NCI-H2196 (cell line): ENCODE results near the gene LTV1.

Experiments used
- DNase-seq: peaks from one replicate; lab custom pipeline; 2025; ENCODE audit not compliant: unreplicated experiment; lab: John Stamatoyannopoulos, UW

Gene LTV1

GRCh38 chr6:143882401-143882930, 39.3 kb downstream of the LTV1 start:
- no peak for DNase-seq

DNA sequence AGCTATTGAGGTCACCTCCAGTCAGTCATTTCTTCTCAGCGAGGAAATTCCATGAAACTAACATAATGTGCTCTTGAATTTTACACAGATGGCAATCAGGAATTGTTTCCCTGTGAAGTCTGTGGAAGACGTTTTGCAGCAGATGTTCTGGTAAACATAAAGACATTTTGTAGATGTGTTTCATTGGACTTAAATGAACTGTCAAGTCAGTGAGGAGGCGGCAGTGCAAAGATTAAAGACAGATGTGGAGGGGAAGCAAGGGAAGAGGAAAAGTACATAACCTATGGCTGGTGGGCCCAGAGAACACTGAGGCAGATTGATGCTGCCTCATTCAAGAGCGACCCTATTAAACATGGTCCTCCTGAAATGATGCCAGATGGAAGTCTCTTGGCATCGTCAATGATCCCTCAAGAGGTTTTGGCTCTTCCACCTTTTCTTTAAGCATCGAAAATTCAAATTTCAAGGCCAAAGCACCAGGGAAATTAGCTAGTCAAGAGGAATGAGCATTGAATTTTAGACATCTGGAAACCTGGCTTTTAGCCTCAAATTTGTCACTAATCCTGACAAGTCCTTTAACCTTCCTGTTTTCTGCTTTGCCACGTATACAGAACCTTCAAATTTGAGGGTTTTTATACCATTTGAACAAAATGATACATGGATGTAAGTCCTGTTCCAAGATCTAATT, 41.2 kb downstream of the LTV1 start:
- no peak for DNase-seq

GRCh38 chr6:143885116-143885515, 42.0 kb downstream of the LTV1 start:
- no peak for DNase-seq

DNA sequence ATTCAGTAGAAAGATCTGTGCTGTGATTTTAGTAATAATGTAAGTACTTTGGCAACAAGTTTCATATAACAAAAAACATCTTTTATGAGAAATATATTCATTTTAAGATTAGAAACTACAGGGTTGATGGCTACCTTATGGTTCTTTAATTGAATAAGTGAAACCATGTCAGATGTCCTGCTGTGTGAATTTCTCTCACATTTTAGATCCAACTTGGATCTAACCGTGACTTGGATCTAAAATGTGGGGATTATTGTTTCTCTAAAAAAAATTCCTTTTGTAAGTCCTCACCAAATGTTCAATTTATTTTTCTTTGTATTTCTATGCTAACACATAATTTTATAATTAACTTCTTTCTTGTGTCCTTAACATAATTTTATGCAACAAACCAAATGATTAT, 51.5 kb downstream of the LTV1 start:
- DNase-seq: no peak

- DNase-seq: no peak
Observed at GRCh38 chr6:143896126-143896860, 53.2 kb downstream of the LTV1 start.

GRCh38 chr6:143900358-143900757, 57.2 kb downstream of the LTV1 start:
- DNase-seq: no peak

DNA sequence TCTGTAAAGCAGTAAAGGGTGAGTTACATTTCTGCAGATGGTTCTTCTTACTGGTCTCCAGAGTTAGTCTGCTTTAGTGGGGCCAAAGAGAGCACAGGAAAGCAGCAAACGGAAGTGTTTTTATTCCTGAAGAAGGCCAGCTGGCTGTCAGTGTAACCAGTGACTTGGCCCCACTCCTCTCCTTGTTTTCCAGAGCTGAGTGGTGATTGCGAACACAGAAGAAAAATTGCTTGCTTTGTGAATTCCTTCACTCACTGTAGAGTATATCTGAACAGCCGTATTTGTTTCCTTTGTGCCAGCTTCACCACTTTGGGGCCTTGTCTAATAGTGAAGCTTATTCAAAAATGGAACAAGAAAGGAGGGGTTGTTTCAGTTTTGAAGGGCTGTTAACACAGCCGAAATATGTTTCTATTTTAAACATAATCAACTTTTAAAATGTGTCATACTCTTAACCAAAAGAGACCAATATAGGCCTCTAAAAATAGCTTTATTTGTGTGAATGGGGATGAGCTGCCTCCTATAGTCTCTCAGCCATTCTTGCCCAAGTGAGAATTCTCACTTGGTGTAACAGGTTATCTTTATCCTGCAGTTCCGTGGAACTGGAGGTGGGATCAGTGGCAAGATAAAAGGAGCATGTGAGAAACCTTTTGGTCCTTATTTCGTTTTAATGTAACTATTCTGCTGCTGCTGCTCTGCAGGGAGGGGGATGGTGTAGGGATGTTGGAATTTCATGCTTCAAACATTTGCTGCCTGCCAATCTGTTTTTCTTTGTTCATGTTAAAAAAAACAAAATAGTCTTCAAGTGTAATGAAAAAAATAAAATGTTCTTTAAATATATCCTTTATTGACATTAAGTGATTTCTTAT, 59.0 kb downstream of the LTV1 start:
- no peak for DNase-seq

DNA sequence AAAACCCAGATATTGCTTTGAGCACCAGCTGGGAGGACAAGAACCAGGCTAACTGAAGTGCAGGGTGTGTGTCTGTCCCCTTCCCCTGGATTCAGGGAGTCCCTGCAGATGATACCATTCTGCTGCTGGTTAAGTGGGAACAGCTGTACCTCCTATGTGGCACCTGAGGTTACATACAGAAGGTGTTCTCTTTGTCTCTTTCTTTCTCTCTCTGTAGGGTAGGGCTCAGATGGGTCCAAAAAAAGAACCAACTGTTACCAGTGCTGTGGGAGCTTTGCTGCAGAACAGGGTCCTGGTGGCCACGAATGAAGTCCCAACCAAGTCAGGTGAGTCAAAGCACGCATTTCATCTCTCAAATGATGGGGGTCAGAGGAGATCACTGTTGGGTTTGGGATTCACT, 59.7 kb downstream of the LTV1 start:
- DNase-seq: no peak

DNA sequence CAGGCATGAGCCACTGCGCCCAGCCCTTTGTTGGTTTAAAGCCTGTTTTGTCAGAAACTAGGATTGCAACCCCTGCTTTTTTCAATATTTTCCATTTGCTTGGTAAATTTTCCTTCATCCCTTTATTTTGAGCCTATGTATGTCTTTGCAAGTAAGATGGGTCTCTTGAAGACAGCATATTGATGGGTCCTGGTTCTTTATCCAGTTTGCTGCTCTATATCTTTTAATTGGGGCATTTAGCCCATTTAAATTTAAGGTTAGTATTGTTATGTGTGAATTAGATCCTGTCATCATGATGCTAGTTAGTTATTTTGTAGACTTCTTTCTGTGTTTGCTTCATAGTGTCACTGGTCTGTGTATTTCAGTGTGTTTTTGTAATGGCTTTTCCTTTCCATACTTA, 67.9 kb downstream of the LTV1 start:
- DNase-seq: no peak

DNA sequence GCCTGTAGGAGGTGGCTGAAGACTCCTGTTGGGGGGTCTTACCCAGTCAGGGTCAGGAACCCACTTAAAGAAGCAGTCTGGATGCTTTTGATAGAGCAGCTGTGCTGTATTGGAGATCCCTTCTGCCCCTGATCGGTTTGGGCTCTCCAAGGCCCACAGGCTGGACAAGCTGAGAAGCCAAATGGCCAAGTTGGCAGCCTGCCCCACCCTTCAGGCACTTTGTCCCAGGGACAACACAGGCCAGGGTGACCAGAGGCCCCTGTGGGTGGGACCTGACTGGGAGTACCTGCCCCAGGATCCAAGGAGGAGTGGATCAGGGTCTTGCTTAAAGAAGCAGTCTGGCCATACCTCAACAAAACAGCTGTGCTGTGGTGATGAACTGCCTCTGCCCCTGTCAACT, 69.5 kb downstream of the LTV1 start:
- no peak for DNase-seq
